Liver (tissue), 3 donors: ENCODE data around the gene FCN3.

Experiments used
- EGR1 ChIP-seq, 2 donors: IDR thresholded peaks; 2 replicates each; pipeline ENCODE4 v1.6.1; 2016 to 2018; ENCODE audit warnings: antibody characterized with exemption in 2 of 2, low read depth in 2 of 2
- FOXA1 ChIP-seq: IDR thresholded peaks from 2 replicates; pipeline ENCODE4 v1.6.1; 2016; ENCODE audit warnings: antibody characterized with exemption
- FOXA2 ChIP-seq: IDR thresholded peaks from 2 replicates; pipeline ENCODE4 v1.6.1; 2016; ENCODE audit warnings: antibody characterized with exemption
- GABPA ChIP-seq, 2 donors: IDR thresholded peaks in 1 of 2; conservative IDR thresholded peaks in 1 of 2; 2 replicates each; pipeline ENCODE4 v1.6.1; 2016; ENCODE audit warnings: antibody characterized with exemption in 2 of 2, mild to moderate bottlenecking in 1 of 2, moderate library complexity in 1 of 2
- HNF4G ChIP-seq: IDR thresholded peaks from 2 replicates; pipeline ENCODE4 v1.6.1; 2016; ENCODE audit warnings: antibody characterized with exemption
- JUND ChIP-seq, 2 donors: IDR thresholded peaks; 2 replicates each; pipeline ENCODE4 v1.6.1; 2016; ENCODE audit warnings: antibody characterized with exemption in 2 of 2
- RXRA ChIP-seq, 2 donors: IDR thresholded peaks; 2 replicates each; pipeline ENCODE4 v1.6.1; 2017 to 2018; ENCODE audit warnings: antibody characterized with exemption in 2 of 2, mild to moderate bottlenecking in 1 of 2
- TAF1 ChIP-seq: conservative IDR thresholded peaks from 2 replicates; pipeline ENCODE4 v1.6.1; 2016; ENCODE audit warnings: antibody characterized with exemption, mild to moderate bottlenecking
- YY1 ChIP-seq: IDR thresholded peaks from 2 replicates; pipeline ENCODE4 v1.6.1; 2016; ENCODE audit warnings: antibody characterized with exemption, mild to moderate bottlenecking
- TF ChIP-seq, protein P1 (sequence below): fragments of 150-350 bp; IDR thresholded peaks from 2 replicates; pipeline ENCODE4 v1.5.1; 2017; ENCODE audit warnings: improper control_type of control experiment, low read depth, low read length; ENCODE audit not compliant: missing input control
- TF ChIP-seq, protein P2 (sequence below): IDR thresholded peaks from 2 replicates; pipeline ENCODE4 v1.6.1; 2016; ENCODE audit warnings: antibody characterized with exemption
- TF ChIP-seq, protein P3 (sequence below): IDR thresholded peaks from 2 replicates; pipeline ENCODE4 v1.6.1; 2016; ENCODE audit warnings: antibody characterized with exemption, mild to moderate bottlenecking
- TF ChIP-seq, protein P4 (sequence below): IDR thresholded peaks from 2 replicates; pipeline ENCODE4 v1.6.1; 2016; ENCODE audit warnings: antibody characterized with exemption
- TF ChIP-seq, protein P5 (sequence below): IDR thresholded peaks from 2 replicates; pipeline ENCODE4 v1.6.1; 2016; ENCODE audit warnings: antibody characterized with exemption
- donor health status: healthy.
- donor health status: healthy.

DNA sequence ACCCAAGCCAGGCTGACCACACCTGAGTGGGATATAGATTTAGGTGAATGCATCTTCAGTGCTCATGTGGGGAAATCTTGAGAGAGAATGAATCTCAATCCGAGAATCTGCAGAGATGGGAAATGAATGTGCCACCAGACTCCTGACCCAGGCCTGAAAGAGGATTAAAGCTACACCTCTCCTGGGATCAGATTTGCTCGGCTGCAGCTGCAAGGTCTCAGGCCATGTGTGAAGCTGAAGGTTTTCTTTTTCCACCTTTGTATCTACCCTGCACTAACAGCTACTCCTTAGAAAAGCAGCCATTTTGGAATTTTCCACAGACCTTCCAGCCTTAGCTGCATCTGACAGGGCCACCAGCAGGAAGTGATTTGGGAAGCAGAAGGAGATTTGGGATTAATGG is 36.1 kb upstream of the FCN3 start:
- TF ChIP-seq, protein P1, sequence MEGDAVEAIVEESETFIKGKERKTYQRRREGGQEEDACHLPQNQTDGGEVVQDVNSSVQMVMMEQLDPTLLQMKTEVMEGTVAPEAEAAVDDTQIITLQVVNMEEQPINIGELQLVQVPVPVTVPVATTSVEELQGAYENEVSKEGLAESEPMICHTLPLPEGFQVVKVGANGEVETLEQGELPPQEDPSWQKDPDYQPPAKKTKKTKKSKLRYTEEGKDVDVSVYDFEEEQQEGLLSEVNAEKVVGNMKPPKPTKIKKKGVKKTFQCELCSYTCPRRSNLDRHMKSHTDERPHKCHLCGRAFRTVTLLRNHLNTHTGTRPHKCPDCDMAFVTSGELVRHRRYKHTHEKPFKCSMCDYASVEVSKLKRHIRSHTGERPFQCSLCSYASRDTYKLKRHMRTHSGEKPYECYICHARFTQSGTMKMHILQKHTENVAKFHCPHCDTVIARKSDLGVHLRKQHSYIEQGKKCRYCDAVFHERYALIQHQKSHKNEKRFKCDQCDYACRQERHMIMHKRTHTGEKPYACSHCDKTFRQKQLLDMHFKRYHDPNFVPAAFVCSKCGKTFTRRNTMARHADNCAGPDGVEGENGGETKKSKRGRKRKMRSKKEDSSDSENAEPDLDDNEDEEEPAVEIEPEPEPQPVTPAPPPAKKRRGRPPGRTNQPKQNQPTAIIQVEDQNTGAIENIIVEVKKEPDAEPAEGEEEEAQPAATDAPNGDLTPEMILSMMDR, result no peak
- TF ChIP-seq, protein P2, sequence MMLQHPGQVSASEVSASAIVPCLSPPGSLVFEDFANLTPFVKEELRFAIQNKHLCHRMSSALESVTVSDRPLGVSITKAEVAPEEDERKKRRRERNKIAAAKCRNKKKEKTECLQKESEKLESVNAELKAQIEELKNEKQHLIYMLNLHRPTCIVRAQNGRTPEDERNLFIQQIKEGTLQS, result no peak
- TF ChIP-seq, protein P3, sequence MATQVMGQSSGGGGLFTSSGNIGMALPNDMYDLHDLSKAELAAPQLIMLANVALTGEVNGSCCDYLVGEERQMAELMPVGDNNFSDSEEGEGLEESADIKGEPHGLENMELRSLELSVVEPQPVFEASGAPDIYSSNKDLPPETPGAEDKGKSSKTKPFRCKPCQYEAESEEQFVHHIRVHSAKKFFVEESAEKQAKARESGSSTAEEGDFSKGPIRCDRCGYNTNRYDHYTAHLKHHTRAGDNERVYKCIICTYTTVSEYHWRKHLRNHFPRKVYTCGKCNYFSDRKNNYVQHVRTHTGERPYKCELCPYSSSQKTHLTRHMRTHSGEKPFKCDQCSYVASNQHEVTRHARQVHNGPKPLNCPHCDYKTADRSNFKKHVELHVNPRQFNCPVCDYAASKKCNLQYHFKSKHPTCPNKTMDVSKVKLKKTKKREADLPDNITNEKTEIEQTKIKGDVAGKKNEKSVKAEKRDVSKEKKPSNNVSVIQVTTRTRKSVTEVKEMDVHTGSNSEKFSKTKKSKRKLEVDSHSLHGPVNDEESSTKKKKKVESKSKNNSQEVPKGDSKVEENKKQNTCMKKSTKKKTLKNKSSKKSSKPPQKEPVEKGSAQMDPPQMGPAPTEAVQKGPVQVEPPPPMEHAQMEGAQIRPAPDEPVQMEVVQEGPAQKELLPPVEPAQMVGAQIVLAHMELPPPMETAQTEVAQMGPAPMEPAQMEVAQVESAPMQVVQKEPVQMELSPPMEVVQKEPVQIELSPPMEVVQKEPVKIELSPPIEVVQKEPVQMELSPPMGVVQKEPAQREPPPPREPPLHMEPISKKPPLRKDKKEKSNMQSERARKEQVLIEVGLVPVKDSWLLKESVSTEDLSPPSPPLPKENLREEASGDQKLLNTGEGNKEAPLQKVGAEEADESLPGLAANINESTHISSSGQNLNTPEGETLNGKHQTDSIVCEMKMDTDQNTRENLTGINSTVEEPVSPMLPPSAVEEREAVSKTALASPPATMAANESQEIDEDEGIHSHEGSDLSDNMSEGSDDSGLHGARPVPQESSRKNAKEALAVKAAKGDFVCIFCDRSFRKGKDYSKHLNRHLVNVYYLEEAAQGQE, result no peak
- TF ChIP-seq TAF1 (no peak), HNF4G (no peak), JUND (IDR thresholded peaks at IDR 0.05) (no peak), GABPA (IDR thresholded peaks at IDR 0.05 in 1 of 2, conservative IDR thresholded peaks at IDR 0.05 in 1 of 2) (no peak), YY1 (no peak), FOXA1 (no peak), FOXA2 (no peak), EGR1 (IDR thresholded peaks at IDR 0.05; ENCODE audit: low read depth in 2 of 2) (no peak), RXRA (IDR thresholded peaks at IDR 0.05) (no peak)
- TF ChIP-seq, protein P4, sequence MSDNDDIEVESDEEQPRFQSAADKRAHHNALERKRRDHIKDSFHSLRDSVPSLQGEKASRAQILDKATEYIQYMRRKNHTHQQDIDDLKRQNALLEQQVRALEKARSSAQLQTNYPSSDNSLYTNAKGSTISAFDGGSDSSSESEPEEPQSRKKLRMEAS, result no peak
- TF ChIP-seq, protein P5, sequence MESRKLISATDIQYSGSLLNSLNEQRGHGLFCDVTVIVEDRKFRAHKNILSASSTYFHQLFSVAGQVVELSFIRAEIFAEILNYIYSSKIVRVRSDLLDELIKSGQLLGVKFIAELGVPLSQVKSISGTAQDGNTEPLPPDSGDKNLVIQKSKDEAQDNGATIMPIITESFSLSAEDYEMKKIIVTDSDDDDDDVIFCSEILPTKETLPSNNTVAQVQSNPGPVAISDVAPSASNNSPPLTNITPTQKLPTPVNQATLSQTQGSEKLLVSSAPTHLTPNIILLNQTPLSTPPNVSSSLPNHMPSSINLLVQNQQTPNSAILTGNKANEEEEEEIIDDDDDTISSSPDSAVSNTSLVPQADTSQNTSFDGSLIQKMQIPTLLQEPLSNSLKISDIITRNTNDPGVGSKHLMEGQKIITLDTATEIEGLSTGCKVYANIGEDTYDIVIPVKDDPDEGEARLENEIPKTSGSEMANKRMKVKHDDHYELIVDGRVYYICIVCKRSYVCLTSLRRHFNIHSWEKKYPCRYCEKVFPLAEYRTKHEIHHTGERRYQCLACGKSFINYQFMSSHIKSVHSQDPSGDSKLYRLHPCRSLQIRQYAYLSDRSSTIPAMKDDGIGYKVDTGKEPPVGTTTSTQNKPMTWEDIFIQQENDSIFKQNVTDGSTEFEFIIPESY, result no peak
